ENCODE measurements around the gene GNAO1.

Gene GNAO1

DNA sequence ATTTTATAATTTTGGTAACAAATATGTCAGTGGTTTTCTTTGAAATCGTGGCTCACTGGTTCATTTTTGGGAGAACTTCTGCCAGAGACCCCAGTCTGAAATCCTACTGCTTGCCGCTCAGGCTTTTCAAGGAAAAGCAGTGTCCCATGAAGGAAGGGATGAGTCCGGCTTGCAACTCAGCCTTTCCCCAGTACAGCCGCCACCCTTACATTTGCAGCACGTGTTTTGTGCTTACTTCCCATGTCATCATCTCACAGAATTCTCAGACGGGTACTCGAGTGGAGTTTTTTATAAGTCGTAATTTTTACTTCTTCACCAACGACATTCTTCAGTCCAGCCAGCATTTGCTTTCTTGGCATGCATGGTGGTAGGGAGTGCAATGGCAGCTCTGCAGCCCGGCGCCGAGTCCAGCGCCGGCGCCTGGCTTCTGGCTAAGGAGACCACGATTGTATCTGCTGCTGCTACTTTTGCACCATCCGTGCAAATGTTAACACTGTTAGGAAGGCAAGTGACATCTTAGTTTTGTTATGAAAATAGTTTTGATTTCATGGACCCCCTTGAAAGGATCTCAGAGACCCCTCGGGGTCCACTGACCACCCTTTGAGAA, 123.1 kb downstream of the GNAO1 start:
- no peak for DNase-seq (ENCODE audit: low spot score)

DNA sequence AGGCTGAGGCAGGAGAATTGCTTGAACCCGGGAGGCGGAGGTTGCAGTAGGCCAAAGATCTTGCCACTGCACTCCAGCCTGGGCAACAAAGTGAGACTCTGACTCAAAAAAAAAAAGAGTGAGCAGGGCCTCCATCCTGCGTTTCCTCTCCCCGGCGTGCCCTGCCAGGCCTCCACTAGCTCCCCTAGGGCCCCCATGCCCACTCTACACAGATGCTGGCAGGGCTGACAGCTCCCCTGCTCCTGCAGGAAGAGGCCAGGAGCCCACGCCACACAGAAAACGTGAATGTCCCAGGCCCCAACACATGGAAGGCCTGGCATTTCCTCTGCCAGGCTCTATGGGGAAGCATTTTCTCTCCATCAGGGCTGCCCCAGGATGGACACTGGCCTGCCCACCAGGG, 124.7 kb downstream of the GNAO1 start:
- DNase-seq (ENCODE audit: low spot score) = no peak

DNA sequence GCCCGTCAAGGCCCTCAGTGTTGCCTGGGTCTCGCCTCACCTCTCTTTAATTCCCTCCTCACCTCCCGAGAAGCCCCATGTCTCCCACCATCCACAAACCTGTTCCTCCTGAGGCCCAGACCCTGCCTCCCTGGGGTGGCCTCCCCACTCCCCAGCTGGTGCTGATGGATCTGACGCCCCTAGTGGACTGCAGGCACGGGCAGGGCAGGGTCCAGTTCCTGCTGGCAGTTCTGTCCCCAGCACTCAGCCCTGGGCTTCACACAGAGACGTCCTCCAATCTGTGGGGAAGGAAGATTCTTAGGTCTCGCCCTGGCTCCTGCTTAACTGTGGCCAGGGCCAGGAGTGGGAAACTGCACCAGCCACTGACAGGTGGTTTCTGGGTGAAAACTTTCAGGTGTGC, 125.3 kb downstream of the GNAO1 start:
- no peak for DNase-seq (ENCODE audit: low spot score)

DNA sequence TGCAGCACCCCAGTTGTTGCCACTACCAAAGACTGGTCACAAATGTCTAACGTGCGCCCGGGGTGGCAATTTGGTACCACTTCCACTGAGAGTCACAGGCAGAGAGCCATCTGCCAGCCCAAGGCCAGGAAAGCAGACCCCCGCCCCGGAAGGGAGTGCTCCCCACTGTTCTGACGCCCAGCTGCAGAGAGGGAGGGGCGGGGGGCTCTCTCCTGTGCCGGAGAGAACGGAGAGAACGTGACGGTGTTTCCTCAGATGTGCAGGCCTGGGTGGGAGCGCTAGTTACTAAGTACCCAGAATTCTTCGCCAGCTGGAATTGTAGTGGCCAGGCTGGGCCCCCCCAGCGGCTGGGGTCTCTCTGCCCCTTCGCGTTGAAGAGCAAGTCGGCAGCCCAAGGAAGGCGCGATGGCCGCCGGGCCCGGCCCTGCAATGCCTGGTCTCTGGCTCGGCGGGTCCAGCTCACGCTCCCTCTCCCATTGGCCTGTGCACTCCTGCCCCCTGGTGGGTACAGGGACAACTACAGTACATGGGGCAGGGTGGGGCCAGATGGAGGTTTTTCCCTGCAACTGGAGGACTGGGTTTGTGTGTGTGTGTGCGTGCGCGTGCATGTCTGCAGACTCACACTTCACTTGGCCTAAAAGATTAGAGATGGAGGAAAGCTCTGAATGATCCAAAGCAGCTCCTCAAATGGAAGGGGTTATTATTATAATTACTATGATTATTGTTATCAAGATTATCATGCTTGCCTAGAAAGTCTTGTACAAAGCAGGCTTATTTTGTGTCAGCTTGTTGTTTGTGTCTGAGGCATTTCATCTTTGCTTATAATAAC, 126.9 kb downstream of the GNAO1 start:
- peak; percentile 80 for DNase-seq (ENCODE audit: low spot score)

DNA sequence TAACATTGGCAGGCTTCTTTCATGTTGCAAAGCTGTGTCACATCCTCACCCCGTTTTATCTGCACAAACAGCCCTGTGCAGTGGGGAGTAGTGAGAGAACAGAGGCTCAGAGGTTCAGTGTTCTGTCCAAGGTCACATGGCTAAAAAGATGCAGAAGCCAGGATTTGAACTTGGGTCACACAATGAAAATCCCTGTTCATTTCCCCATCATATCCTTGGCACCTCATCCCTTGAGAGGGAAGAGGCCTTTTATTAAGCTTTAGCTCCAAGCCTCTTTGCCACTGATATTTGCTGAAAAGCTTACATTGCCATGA, 127.5 kb downstream of the GNAO1 start:
- peak; percentile 64 for DNase-seq (ENCODE audit: low spot score)

DNA sequence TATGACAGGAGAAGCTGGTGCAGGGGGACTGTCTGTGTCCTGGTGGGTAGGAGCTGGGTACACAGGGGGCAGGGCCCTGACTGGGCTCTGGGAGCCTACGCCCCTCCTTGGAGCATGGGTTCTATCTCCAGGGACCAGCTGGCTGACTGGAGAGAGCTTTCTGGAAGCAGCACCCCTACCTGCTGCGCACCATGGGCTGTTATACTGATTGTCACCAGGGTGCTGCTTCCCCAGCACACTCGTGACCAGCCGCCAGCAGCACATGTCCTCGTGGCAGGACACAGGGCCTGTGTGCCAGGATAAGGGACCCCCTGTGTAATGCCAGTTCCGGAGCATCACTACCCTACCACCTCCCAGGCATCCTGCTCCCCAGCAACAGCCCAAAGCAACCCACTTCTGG, 128.1 kb downstream of the GNAO1 start:
- DNase-seq (ENCODE audit: low spot score) = peak; percentile 73

DNA sequence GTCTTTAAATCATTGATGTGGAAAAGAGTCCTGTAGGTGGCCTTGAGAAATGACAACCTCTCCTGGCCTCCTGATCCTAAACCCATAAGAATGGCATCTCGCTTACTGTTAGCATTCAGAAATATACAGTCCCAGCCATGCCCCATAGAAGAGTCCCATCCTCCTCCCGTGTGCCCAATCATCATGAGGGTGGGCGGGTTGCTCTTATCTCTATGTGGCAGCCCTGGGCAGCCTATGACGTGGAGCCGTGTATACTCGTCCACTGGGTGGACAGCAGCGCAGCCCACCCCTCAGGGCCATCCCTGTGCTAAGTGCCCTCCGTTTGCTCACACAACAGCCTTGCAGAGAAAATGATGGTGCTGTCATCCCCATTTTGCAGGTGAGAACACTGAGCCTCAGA, 128.8 kb downstream of the GNAO1 start:
- peak; percentile 67 for DNase-seq (ENCODE audit: low spot score)

DNA sequence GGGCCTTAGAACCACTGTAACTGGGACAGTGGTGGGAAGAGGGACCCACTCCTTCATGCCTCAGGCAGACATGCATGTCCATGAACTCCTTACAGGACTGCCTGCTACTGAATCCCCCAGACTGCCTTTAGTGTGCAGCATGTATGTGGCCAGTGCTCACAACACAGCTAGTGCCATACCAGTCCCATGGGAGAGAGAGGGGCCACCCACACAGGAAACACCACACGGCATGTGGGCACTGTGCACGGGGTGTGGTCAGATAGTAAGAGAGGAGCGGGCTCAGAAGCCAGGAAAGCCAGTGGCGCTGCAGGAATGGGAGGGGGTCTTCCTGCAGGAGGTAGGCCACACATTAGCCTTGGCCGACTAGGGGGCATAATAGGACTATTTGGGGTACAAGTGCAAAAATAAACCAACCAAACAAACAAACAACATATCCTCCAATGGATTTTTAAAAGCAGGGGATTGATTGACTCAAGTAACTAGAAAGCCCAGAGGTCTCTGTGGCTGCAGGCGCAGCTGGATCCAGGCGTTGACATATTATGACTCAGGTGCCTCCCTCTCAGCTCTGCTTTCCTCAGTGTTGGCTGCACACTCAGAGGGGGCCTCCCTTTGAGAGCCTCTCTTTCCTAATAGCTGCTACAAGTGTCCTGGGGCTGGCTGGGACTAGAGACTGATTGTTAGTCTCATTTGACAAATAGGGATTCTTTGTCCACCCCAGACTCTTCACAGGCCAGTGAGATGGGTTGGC, 129.7 kb downstream of the GNAO1 start:
- DNase-seq (ENCODE audit: low spot score) = peak; percentile 36

DNA sequence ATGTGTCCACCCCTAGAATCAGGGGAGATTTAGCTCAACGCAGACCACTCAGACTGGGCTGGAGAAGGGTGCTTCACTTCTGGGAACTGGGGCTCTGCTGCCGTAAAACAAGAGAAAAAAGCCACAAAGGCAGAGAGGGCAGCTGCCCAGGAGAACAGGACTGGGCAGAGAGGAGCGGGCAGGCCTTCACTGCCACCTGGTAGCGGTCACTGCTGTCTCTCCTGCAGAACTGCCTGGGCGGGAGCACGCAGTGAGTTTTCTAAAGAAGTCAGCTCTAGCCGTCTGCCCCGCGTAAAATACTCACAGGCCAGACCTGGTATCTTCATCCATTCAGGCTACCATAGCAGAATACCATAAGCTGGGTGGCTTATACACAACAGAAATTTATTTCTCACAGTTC, 130.3 kb downstream of the GNAO1 start:
- no peak for DNase-seq (ENCODE audit: low spot score)

DNA sequence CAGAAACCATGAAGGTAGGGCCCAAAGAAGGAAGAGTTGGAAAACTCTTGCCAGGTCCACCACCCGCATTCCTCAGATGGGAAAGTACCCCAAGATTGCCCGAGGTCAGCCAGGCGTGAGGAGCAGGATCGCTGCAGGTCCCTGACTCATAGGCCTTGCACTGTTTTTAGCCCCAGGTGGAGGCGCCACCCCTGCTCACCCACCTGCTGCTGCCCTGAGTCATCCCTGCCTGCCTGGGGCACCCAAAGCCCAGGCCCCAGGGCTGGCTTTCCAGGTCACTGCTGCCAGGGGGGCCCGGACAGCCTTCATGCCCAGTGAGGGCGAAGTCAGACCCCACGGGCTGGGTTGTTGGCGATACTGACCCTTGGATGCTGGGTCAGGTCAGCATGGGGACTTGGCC, 133.1 kb downstream of the GNAO1 start:
- DNase-seq (ENCODE audit: low spot score) = no peak

DNA sequence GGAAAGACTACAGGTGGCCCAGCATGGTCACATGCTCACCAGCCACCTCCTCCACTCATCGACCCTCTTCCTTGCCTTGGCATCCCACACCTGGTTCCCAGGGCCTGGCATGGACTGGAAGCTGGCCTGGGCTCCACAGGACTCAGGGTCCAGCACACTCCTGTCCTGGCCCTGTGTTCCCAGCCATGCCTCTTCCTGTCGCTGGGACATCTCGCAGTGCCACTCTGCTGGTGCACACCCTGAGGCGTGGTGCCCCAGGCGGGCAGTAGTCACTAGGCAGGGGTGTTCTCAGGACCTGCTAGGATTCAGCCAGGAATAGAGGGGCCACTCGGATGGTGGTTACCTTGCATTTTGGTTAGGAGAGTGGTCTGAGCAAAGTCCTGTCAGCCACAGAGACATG, 134.7 kb downstream of the GNAO1 start:
- no peak for DNase-seq (ENCODE audit: low spot score)

DNA sequence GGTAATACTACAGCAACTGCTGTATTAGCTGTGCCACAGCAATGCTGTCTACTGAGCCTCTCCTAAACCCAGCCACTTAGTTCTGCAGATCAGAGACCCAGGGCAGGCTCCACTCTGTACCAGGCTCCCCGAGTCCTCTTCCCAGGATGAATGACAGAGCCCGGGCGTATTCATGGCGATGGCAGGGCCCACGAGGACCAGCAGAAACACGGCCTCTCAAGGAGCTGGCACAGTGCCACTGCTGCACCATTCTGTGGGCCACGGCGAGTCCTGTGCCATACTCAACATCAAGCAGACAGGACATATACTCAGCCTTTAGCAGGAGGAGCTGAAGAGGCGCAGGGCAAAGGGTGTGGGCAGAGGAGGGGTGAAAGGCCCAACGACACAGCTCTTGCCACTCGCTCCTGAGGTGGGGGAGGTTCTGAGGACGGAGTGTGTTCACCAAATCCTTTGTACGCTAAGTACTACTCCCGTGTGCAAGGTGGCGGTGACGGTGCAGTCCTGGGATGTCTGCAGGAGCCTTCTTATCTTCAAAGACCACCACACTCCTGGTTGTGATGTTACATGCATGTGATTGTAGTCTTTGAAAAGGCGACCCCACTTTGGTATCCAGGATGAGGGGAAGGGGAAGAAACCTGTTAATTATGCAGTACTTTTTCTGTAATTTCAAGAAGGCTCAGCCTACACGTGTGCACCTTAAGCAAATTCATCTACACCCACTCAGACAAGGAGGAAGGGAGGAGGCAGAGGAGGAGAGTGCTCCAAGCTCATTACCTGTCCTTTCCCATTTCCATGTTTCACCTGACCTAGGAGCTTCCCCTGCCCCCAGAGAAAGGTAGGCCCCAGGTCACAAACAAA, 136.0 kb downstream of the GNAO1 start:
- DNase-seq (ENCODE audit: low spot score) = no peak

DNA sequence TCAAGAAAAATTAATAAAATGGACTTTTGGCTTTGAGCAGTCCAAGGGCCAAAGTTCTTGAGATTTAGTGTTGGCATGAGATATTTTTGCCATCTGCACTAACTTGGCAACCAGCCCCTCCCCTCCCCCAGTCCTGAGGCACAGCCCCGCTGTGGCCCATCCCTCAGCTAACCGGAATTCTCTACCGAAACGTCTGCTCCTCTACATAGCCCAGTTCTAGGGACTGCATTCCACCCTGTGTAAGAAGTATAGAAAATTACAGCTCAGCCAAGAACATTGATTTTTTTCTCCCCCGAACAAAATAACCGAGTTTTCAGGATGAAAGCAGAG, 136.6 kb downstream of the GNAO1 start:
- DNase-seq (ENCODE audit: low spot score) = no peak

DNA sequence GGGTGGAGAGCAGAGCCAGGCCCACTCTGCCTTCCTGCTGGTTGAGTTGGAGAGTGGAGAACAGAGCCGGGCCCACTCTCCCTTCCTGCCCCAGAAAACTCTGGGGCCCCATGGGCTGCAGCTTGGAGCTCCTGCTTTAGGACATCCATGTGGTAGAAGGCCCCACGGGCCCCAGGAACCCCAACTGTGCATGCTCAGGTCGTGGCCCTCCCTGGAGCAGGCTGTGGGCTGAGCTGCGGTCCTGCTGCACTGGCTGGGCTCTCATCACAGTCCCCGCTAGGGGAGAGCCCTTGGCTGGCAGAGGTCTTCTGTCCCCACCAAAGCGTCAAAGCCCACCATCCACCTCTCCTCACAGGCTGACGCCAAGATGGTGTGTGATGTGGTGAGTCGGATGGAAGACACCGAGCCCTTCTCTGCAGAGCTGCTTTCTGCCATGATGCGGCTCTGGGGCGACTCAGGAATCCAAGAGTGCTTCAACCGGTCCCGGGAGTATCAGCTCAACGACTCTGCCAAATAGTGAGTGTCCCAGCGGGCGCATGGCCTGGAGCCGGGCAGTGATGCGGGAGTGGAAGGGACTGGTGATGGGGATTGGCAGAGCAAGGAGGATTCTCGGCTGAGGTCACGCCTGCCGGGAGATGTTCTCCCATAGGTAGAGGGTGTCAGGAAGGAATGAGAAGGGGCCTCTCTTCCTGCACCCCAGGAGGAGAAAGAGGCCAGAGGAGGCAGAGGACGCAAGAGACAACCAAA, 137.2 kb downstream of the GNAO1 start:
- DNase-seq (ENCODE audit: low spot score) = no peak

DNA sequence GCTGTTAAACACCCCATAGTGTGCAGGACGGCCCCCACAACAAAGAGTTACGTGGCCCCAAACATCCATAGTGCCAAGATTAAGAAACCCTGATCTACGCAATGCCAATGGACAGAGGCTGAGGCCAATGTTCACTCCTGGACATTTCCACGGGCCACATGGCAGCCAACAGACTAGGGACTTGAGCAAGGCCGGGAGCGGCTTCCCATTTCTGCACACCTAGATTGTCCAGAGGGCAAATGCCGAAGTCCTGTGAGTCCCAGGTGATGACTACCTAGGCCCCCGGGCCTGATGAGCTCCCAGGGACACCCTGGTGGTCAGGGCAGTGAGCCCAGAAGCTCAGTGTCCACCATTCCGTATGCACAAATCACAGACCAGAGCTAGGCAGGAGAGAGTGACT, 138.6 kb downstream of the GNAO1 start:
- no peak for DNase-seq (ENCODE audit: low spot score)

DNA sequence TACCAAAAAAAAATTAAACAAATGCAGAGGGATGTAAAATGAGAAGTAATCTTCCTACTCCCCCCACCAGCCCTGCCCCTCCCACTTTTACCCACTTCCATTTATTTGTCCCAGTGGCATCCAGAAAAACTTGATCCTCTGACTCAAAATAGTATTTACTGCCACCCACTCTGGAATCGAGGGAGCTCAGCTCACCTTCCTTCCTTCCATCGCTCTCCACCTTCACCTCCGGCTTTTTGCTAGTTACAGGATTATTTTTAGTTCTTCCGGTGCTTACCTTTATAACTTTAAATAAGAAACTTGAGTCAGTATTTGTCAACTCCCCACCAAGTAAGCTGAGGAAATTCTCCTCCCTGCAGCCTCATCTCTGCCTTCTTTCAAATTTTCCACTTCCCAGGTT, 139.2 kb downstream of the GNAO1 start:
- no peak for DNase-seq (ENCODE audit: low spot score)

DNA sequence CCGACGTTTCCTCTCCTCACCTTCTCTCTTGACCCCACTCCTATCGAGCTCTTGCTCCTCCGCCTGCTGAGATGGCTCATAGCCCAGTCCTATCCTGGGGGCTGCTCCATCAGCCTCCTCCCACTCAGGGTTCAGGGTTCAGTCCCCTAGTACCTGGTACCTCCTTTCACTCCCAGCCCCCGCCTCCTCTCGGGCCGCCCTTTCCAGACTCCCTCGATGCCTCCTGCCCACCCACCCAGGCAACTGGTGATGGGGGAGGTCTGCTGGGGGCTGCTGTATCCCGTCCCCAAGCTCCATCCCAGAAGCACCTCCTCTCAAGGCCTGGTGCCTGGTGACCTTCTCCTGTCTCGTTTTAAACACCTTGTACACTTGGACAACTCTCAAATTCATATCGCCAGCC, 140.1 kb downstream of the GNAO1 start:
- no peak for DNase-seq (ENCODE audit: low spot score)

DNA sequence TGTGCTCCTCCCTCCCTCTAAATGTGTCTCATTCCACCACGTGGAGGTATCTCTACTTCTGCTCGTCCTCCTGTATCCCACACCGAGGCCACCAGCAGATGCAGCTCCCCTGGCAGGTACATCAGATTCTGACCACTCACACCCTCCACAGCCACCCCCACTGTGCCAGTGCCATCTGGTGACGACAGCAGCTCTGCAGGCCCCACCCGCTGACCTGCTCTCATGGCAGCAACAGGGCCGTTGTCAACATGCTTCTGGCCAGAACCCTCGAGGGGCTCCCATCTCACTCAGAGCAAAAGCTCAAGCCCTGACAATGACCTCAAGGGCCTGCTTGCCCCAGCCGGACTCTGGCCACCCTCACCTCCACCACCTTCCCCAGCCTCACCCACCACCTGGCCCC, 140.6 kb downstream of the GNAO1 start:
- DNase-seq (ENCODE audit: low spot score) = no peak

DNA sequence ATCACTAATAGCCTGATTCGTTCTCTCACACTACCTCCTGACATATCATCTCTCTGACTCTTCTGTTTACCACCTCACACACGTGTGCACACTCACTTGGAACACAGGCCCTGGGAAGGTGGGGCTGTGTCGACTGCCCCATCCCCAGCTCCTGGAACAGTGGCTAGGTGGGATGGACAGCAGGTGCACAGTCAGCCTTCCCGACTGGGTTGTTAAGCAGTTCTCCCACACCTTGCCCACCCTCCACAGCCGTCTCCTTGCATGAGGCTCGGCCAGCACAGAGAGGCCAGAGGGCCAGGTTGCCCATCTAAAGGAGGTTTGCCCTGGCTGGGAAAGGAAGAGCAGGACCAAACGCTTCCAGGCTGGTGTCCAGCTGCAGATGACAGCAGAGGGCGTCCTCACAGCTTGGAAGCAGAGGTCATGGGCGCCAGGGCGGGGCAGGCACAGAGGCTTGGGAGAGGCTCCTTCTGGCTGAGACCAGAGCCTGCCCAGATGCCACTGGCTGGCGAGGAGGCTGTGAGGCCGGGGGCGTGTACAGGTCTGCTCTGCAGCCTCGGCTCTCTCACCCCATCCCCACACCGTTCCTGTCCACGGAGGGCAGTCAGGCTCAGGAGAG, 141.3 kb downstream of the GNAO1 start:
- peak; percentile 57 for DNase-seq (ENCODE audit: low spot score)

DNA sequence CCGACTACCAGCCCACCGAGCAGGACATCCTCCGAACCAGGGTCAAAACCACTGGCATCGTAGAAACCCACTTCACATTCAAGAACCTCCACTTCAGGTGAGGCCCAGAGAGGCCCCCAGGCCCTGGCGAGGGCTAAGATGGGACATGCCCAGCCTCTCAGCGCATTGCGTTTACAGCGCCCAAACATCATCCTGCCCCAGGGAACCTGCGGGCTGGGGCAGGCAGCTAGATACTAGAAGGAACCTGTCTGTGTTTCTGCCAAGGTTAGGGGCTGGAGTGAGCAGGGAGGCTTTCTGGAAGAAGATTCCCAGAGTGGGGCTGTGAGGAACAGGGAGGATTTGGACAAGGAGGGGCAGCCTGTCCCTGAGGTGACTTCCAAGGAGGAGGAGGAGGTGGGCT, 143.5 kb downstream of the GNAO1 start:
- DNase-seq (ENCODE audit: low spot score) = no peak

DNA sequence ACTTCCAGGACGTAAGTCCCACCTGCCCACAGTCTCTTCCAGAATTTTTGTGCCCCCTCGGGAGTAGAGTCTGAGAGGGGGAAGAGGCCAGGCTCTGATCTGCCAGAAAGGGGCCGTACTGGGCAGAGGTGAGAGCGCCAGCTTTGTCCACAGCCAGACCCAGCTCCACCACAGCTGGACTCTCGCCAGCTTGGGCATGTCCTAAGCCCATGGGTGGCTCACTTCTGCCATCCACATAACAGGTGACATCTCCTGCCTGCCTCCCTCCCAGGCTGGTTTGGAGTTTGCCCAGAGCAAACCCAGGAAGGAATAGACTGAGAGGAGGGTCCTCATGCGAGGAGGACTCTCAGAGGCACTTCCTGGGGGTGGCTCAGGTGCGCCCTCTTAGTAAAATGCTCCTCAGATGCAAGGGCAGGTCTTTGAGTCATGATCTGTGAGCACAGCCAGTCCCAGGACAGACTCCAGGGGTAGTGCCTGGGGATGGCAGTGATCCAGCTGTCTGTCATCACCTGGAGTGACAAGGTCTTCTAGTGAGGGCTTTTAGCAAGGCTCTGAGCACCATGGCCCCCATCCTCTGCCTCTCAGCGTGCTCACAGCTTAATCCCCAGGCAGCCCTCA, 144.9 kb downstream of the GNAO1 start:
- no peak for DNase-seq (ENCODE audit: low spot score)

Data from hematopoietic multipotent progenitor cell treated with erythropoietin and hydrocortisone succinate and interleukin-3 and kit ligand, for 15 days (in vitro differentiated cells).